ENCODE results near the gene TCF7L2.
A peak's percentile ranks its signal among the peaks of the same experiment; 100 is the strongest.
"Not testable (repeated sequence)": the region's sequence is repeated elsewhere in the genome, so short reads cannot be mapped to it uniquely, and the experiment has no call there.

The TCF7L2 gene

DNA sequence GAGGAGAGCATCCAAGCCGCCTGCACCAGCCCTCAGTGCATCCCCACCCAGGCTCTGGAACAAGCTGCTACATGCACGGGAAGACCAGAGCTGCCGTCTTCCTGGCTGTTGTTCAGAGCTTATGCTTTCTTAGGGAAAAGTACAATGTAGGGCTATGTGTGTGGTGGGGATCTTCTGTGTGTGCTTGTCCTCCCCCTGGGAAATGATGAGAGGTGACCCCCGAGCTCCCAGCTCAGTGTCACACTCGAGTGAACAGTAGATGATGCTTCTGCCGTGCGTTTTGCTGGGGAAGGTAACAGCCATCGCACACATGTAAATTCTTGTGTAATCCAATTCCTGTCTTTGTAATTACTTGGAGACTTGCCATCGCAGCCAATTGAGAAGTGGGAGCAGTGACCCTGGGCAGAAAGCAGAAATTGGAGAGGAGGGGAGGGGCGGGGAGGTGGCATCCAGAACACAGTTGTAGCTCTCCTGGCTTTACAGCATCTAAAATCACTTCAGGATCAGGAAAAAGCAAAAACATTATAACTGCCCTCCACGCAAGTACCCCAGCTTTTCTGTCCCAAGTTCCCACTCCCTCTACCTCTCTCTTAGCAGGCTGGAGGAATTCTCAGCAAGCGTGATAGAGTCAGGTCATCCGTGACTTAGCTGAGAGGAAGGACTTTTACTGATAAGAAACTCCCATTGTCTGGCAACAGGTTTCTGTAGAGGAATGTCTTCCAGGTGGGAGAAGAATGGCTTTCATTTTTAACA, 149.6 kb downstream of the TCF7L2 start:
- peak; percentile 57 for DNase-seq

DNA sequence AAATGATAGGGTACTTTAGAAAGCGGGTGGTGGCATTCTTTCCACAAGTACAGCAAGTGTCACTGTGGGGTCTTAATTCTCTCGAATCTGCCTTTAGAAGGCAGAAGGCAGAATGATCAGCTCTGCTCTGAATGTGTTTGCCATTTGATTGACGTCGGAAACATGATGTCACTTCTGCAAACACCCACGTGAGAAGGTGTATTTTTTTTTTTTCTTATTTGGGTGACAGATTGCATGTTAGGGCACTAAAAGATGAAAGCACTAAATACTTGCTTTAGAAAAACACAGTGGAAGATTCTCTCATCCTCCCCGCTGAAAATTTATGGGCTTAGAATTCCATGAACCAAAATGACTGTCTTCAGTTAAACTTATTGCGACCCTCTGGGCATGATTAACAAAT, 150.2 kb downstream of the TCF7L2 start:
- DNase-seq, result no peak

DNA sequence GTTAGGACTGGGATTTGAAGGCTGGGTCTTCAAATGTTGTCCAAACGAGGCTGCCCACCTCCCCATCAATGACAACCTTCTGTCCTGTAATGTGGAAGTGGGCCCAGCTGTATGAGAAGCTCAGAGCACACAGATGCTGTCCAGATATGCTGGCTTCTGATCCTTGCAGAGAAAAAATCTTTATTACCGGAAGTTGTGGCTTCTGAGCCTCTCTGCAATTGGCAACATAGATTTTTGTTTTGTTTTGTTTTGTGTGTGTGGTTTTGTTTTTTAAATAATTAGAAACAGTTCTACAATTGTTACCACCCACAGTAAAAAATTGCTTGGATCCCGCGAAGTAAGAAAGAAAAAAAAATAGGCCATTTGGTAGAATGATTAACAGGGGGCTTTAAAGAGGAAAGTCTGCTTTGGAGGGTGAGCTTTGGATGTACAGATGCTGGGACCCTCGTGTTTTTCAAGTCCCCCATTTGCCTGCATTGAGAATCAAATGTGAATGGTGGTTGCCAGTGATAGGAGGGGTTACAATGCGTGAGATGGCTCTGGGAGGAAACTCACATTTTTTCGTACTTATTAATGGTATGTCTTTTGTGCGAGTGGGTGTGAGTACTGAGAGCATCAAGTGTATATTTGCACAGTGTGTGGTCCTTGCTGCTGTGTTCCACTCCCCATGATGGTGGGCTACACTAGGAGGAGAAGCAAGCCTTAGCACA, 153.2 kb downstream of the TCF7L2 start:
- DNase-seq, result peak; percentile 76

DNA sequence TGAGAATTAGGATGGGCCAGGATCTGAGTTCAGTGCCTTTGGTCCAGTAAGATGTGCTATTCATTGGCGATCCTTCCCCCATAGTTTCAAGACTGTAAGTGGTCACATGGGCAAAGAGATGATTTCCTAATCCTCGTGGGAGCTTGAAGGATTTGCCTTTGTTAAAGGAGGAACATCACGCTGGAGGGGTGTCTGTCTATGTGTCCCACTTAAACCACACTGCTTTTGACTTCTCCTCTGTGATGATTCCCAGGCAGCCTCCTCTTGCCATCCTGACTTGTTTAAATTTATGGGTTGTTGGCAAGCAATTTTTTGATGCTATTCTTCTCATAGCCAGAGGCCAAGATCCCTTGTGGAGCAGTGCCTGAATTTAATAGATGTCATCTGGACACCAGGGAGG, 154.0 kb downstream of the TCF7L2 start:
- no peak for DNase-seq

DNA sequence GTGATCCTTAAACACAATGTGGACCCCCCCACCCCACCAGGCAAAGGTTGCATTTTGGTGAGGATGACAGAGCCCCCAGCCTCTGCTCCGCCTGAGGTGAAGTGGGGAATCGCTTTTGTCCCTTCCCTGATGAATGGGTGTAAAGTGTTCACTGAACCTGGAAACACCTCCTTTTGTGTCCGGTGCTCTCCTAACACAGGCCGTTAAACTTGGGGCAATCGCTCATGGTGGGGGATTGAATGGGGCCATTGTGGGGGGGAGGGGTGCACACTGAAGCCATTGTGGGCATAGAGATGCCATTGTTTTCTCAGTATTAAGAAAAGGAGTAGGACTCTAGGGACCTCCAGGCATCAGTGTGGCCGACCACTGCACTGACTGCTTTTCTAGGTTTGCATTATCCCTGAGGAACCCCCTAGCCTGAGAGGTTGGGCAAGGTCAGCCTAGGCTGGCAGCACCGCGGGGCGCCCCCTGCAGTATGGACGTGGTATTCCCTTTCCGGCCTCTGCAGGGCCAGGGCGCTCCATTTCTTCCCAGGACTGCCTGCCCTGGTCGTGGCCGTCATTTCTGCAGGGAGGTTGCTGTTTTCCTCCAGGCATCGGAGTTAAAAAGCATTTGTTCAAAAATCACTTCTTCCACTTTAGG, 158.3 kb downstream of the TCF7L2 start:
- no peak for DNase-seq

DNA sequence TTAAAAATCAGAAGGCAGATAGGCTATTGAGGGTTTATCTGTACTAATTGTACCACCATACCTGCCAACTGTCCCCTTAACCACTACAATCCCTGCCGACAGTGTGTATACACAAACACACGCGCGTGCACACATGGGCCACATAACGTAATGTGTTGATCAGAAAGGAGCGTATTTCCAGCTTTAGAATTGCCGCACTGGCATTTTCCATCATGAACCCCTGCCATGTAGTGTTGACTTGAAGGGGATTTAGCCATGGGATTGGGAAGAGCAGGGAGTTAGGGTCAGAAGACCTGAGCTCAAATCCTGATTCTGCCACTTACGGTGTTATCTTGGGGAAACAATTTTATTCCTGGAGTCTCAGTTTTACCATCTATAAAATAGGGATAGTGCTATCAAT, 158.9 kb downstream of the TCF7L2 start:
- DNase-seq, result no peak

DNA sequence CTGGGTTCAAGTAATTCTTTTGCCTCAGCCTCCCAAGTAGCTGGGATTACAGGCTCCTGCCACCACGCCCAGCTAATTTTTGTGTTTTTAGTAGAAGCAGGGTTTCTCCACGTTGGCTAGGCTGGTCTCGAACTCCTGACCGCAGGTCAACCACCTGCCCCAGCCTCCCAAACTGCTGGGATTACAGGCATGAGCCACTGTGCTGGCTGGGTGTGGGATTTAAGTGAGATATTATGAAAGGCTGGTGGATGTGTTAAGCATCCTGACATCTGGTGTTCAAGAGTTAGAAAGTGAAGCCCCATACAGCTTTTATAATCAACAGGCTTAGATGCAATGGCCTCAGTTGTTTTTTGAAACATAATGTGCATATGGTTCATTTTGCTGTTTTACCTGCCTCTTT, 159.4 kb downstream of the TCF7L2 start:
- not testable (repeated sequence) for DNase-seq

DNA sequence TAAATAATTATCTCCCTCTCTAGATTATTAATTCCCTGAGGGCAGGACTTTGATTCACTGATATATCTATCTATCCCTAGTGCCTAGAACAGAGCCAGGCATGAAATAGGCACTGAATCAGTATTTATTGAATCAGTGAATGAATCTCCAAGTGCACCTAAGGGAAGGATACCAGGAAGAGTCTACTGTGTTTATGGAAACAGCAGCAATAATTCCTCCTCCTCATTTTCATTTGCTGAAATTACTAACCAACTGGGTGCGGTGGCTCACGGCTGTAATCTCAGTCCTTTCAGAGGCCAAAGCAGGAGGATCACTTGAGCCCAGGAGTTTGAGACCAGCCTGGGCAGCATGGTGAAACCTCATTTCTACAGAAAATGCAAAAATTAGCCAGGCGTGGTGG, 161.2 kb downstream of the TCF7L2 start:
- DNase-seq, result no peak

DNA sequence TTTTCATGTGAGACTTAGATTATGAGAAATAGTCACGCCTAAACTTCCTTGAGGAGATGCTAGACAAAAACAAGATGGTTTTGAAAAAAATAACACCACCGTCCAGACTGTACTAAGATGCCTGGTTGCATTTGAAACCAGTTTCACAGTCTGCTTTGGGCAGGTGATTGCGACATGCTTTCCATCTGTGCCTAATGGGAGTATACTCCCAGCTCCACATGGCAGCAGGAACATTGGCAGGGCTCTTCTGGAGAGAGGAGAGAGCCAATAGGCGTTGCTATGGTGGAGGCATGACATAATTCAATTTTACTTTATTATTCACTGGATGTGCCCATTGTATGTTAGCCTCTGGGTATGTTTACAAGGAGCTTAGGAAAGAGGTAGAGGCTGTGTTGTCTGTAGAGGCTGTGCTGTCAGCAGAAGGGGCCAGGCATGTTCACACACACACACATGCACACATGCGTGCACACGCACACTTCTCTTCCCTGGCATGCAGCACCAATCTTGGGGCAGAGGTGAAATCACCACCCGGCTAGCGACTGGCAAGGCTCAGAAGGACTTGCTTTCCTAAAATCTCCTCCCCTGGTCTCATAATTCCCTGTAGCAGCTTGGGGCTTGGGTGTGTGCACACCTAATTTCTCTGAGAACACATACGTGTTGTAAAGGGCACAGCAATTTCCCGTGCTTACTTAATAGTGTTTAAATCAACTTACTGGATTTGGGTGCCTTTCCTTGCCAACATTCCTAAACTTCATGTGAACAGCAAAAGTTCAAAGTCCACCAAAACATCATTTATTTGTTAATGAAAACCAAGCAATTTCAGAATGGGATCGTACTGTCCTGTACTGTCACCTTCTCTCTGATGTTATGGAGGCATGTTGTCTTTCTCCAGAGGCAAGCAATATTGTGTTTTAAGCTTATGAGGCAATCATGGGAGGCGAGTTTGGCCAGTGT, 162.1 kb downstream of the TCF7L2 start:
- no peak for DNase-seq

DNA sequence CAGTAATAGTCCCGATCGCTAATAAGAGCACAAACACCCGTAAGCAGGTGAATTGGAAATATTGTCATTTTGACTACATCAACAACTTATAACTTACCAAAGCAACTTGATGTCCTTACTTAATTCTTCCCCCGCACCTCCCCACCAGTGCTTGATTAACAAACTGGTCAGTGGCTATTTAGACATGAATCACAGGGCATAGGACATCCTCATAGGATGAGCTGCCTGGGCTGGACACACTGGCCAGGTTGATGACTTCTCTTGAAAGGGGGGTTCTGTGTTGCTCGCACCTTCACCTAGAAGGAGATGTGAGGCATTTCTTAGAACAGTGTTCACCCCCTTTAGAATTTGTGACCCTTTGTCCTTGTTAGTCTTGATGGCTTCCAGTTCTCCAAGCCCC, 163.2 kb downstream of the TCF7L2 start:
- DNase-seq, result no peak

DNA sequence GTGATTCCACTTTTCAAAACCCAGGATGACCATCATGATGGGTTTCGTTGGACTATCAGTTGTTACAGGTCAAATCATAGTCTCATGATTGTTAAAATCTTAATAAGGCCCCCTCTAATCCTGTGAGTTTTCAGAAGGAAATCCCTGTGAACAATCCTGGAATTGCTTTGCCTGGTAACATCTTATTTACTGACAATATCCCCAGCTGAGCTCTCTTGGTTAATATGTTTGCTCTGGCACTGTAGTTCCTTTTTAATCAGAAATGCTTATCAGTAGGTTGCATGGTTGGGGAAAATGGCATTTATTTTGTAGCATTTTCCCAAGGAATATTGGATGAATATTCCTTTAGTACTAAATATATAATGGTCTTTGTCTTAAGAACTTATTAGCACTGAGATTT, 163.9 kb downstream of the TCF7L2 start:
- DNase-seq, result no peak

DNA sequence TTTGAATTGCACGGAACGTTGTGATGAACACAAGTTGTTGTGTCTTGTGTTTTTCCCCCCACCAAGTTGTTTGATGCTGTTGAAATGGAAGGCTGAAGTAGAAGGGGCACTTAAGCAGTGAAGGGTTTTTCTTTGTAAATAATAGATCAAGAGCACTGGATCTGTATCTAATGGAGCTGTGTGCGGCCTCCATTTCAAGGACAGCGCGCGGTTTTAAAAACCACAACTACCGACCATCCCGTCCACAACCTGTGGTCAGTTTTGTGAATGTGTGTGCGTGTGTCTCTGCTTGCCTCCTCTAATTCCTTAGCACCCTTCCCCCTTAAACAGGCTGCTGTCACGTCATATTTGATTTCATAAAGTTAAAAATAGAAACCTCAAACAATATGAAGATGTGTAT, 165.5 kb downstream of the TCF7L2 start:
- DNase-seq, result no peak

DNA sequence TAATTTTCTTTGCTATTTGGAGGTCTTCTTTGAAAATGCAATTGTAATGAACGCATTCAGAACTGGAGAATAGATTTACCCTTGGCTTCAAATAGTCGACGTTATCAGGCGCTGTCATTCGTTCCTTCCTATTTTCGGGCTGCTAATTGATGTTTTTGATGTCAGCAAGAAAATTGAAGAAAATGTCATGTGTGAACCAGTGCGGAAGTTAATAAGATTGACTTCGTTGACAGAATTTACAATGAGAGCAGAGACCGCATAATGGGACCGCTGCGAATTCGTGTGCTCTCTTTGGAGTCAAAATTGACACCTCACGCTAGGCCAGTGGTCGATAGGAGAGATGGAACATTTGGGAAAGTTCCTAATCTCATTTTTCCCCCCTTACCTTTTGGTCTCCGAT, 168.8 kb downstream of the TCF7L2 start:
- no peak for DNase-seq

DNA sequence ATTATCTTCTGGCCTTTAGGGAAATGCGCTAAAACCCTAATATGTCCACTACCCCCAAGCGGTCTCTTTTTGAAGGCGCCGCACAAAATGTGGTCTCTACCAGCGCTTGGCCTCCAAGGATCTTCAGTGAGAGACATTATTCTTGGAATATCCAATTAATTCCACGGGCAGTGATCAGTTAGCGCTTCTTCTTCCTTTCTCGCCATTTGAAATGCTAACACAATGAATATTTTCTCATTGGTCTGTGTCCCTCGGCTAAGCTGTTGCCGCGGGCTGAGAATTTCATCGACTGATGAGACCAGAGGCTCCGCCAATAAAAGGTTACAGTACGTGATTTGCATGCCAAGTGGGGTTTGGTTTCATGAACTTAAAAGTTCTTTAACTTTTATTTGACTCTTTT, 169.8 kb downstream of the TCF7L2 start:
- DNase-seq, result no peak

DNA sequence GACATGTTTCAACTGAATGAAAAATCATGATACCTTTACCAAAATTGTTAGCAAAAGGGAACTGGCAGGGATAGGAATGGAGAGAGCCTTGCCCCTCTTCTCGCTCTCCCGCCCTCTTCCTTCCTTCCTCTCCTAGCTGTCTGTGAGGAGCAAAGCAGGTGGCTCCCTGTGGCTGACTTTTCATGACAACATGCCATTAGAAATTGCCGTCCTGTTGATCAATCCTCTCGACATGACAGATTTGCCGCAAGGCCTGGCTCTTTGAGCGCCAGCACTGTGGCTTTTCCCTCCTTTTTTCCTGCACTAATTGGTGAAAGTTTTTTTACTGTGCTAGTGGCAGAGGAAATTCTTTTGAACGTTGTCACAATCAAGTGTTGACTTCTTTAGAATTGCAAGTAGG, 171.1 kb downstream of the TCF7L2 start:
- no peak for DNase-seq

DNA sequence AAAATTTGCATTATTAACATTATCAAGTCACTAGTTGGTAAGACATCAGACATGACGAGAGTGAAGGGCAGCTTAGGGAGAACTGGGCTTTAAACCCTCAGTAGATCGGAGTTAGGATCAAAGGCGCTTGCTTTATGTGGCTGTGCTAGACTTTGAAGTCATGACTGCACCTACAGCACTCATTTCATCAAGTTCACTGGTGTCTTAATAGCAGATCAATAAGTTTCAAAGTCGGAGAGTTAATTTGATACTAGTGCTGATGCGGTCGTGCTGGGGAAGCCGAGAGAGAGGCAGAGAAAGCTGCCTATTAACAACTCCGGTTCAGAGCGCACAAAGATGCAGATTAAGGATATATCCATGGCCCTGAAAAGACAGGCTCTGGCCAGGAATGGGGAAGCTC, 172.9 kb downstream of the TCF7L2 start:
- DNase-seq, result no peak

DNA sequence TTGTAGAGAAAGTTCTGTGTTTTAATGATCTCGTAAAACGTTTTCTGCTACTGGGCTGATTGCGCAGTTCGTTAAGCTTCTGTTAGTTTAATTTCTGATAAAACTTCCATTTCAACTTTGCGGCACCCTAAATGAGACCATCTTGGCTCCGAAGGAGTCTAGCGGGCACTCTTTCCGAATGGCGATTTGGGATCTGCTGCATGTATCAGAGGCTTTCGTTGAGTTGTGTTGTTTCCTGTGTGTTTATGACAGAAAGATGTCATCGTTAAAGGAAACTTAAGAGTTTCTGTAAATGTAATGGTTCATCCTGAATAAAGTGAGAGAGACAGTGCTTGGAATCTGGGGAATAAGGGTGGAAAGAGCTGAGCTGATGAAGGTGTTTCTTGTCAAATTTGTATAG, 174.7 kb downstream of the TCF7L2 start:
- no peak for DNase-seq

DNA sequence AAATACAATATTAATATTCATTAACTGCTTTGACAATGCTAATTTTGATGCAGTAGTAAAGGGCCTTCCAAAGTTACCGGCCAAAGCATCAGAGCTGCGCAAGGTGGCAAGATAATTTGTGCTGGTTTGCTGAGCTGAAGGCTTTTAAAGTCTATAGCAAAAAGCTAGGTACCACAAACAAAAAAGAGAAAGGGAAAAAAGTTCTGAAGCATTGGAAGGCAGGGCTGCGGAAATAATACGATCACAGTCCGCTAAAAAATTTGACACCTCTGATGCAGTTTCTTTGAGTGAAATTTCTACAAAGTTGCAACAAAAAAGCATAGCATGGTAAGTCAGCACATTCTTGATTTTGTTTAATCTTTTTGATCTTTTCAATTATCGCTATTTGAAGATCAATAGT, 175.6 kb downstream of the TCF7L2 start:
- DNase-seq, result no peak

DNA sequence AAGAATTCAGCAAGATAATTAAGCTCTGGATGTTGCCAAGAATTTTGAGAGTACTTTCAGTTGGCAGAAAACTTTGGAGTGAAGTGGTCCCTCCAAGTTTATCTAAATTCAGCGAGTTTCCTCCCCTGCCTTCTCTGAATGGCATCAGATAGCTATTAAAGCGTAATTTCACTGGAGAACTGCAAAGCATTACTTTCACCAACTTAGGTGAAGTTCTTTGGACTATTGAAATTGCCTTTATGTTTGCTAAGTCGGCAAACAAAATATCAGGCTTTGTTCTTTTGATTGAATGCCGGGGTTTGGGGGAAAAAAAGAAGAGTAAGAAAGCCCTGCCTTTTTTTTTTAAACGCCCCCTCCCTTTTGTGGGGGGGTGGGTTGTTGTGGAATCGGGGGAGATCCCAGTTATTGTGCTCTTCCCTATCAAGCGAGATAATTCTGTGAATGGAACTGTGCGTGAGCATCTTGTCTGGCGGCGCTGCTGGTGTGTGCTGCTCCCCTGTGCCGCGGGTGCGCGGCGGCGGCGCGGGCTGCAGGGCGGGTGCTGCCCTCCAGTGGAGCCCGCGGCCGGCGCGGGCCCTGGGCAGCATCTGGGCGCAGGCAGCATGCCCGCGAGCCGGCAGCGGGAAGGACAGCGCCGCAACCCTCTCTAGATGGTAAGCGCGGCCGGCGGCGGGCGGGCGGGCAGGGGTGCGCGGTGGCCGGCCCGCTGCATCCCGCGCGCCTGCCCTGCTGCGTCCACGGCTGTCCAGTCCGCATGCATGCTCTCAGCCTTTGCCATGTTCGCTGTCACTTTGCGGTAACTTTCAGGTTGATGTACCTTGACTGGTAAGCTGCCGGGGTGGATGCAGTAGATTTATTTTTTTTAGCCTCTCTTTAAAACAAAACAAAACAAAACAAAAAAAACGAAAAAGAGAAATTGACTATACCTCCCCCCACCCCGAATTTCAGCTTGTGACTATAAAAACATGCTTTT, 176.5 kb downstream of the TCF7L2 start:
- peak; percentile 79 for DNase-seq

DNA sequence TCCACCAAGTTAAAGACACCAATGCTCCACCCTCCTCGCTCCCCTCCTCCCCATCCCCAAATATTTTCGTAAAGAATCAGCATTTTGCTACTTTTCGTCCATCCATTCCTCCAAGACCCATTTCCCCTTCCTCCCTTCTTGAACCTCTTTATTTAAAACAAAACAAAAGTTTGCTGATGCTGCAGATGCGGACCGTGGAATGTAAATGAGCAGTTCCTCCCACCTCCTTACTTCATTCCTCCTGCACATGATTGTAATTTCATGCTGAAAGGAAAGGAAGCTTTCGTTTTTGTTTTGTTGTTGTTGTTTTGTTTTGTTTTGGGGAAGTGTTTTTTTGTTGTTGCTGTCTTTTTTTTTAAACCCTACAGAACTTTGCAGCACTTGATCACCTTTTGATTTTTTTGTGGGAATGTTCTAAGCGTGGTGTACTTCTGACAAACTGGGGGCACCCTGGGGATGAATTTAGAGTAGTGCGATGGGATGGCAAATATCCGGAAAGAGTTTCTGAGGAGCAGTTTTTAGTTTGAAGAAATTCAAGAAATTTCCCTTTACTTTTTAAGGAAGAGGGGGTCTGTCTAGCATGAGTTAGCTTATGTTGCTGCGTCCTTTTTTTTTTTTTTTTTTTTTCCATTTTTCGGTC, 177.3 kb downstream of the TCF7L2 start:
- DNase-seq, result no peak

DNA sequence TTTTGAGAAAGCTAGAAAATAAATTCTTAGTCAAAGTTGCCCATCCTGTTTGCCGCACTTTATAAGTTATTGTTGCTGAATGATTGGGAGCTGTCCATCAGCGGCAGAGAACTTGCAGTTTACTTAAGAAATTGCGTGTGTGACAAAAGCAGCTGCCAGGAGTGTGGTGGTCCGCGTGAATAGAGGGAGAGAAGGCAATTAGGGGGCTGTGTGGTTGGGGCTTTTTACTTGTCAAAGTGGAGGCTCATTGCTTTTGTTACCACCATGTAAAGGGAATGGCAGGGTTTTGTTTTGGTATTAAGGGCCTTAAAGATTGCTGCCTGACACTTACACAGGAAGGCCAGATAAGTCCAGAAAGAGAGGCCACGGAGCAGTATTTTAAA, 177.8 kb downstream of the TCF7L2 start:
- no peak for DNase-seq

Measured in fibroblast of skin of right biceps (primary cell).